Inflammatory macrophage treated with lipopolysaccharide for 4 hours (primary cell): ENCODE results near the gene GPR31.

Experiments used
- DNase-seq: peaks from one replicate; pipeline ENCODE4 v3.0.0-alpha.2; 2020

The GPR31 gene

GRCh38 chr6:167165858-167166471, 8.2 kb upstream of the GPR31 start:
- DNase-seq, result peak; percentile 73

DNA sequence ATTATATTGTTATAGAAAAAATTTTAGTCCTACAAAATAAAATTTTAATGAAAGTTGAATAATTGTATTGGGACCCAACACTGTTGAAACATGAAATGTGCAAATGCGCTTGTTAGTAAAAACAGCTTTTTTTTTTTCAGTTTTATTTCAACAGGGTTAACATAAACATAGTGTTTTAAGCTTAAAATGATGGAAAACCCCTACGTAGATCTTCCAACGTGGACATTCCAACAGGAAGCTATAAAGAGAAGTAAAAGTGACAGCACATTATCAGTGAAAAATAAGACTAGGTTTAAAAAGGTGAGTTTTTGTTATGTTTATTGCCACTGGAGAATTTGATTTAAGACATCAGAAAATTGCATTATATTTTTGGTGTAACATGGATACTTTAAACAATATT, 6.5 kb upstream of the GPR31 start:
- DNase-seq, result peak; percentile 49

GRCh38 chr6:167163476-167164011, 5.8 kb upstream of the GPR31 start:
- no peak for DNase-seq

GRCh38 chr6:167162591-167162990, 4.8 kb upstream of the GPR31 start:
- DNase-seq, result no peak

DNA sequence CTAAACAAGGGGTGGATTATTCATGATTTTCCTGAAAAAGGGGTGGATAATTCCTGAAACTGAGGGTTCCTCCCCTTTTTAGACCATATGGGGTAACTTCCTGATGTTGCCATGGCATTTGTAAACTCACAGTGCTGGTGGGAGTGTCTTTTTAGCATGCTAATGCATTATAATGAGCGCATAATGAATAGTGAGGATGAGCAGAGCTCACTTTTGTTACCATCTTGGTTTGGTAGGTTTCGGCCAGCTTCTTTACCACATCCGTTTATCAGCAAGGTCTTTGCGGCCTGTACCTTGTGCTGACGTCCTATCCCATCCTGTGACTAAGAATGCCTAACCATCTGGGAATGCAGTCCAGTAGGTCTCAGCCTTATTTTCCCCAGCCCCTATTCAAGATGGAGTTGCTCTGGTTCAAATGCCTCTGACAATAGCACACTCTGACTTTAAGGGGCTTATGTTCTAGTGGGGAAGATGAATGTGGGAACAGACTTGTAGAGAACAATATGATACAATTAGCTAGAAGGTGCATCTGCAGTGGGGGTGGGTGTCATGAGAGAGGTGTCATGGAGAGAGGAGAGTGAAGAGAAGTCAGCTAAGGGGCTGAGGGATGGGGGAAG, 4.2 kb upstream of the GPR31 start:
- DNase-seq, result no peak

DNA sequence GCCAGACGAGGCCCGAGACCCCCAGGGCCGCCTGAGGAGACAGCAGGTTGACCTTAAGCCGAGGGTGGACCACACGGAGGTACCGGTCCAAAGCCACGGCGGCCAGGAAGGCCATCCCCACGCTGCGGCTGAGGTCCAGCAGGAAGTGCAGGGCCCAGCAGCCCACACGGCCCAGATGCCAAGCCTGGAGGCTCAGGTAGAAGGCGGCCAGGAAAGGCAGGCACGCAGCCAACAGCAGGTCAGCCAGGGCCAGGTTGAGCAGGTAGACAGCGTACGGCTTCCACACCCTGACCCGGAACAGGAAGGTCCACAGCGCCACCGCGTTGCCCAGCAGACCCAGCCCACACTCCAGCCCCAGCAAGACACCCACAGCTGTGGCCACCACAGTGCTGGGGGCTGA, 366 bp downstream of the GPR31 start:
- no peak for DNase-seq

DNA sequence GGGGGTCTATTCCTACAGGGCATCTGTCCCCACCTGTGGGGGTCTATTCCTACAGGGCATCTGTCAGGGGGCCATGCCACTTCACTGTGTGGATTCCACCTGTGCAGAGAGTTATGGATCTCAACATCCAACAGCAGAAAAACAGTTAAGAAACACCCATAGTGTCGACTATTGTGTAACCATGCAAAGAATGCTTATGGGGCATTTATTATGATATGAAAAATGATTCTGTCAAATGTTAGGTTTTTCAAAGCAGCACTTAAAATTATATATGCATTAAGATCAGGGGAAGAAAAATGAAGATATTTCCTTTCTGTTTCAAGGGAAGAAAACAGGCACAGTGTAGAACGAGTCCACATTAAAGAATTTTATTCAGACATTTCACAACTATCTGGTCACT, 2.9 kb downstream of the GPR31 start:
- peak; percentile 39 for DNase-seq

GRCh38 chr6:167154291-167154690, 3.5 kb downstream of the GPR31 start:
- DNase-seq, result no peak

GRCh38 chr6:167153521-167153959, 4.2 kb downstream of the GPR31 start:
- DNase-seq, result peak; percentile 98

DNA sequence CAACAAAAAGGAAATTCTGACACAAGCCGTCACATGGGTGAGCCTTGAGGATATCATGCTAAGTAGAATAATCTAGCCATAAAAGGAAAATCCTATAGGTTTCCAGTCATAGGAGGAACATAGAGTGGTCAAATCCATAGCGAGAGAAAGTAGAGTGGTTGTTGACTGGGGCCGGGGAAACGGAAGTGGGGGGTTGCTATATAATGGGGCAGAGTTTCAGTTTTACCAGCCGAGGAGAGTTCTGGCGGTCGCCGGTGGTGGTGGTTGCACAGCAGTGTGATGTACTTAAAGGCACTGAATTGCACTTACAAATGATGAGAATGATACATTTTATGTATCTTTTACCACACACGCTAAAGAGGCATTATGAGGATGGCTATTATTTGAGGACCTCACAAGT, 4.9 kb downstream of the GPR31 start:
- no peak for DNase-seq

DNA sequence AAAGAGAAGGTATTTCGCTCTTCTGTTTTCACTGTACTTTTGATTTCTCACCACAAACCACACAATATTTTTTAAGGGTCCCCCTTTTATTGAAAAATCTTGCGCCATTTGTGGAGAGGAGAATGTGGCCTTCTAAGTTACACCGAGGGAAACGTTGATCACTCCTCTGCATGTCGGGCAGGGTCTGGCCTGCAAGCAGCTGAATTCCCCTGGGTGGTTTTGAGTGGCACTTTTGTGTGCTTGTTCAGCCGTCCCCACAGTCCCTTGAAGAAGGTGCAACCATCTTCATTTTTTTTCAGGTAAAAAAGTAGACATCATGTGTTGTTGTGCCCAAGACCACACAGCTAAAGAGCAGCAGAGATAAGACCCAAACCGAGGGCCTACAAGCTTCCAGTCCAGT, 6.1 kb downstream of the GPR31 start:
- DNase-seq, result no peak

DNA sequence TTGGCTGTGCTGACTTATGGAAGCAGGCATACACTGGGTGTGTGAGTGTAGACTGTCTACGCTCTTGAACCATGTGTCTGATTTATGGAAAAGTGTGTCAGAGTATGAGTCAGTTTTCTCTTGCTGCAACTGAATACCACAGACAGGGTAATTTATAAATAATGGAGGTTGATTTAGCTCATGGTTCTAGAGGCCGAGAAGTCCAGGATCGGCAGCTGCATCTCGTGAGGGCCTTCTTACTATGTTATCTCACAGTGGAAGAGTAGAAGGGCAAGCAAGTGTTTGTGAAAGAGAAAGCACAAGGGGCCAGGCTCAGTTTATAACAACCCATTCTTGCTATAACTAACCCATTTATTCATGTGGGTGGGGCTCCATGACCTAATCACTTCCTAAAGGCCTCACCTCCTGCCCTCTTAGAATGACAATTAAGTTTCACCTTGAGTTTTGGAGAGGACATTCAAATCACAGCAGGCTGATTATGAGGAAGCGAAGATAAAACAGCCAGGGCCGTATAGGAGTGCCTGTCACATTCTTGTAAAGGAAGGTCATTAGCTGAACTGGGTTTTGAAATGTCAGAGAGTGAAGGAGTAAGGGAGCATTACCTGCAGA, 6.7 kb downstream of the GPR31 start:
- DNase-seq, result peak; percentile 73

GRCh38 chr6:167148997-167149396, 8.8 kb downstream of the GPR31 start:
- DNase-seq, result no peak

DNA sequence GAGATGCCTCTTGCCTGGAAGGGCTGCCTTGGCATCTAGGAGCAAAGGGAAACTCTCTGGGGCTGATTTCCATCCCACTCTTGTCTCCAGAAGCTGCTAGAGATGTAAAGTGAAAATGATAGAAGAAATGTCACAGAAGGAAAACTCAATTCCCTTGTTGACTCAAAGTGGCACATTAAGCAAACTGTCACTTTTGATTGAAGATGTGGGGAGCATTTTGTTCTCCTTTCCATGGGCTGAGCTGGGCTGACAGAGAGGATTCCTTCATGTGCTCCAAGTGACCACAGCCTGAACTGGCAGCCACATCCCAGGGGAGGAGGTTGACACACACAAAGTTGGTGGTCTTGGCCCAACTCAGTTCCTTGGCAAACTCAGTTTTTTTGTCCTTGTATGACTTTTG, 9.8 kb downstream of the GPR31 start:
- peak; percentile 43 for DNase-seq

DNA sequence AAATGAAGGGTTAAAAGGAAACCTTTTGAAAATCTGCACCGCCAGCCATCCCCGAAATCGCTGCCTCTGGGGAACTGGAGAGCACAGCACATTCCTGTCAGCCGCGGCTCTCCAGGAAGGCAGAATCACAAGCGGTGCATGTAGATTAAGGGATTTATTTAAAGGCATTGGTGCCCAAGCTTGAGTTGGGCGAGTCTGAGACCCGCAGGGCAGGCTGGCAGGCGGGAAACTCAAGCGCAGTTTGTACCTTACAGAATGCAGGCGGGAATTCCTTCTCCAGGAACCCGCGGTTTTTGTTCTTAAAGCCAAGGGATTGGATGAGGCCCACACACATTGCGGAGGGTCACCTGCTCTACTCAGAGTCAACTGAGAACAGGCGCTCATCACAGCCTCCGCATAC, 10.8 kb downstream of the GPR31 start:
- DNase-seq, result no peak

DNA sequence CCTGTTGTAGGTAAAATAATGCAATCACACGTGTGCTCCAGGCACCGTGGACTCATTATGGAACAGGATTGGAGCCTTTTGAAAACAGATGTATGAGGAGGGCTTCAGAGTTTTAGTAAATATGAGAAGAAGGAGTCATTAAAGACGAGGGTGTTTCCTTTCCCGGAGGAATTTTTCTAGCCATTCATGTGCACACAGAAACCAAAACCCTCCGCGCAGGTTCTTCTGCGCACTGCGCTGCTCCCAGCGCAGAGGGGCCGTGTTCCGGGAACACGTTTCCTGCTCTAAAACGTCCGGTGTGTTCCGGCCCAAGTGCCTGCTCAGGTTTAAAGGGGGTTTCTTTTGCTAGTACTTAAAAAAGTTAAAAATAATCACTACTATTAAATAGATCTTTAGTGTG, 11.6 kb downstream of the GPR31 start:
- DNase-seq, result no peak

DNA sequence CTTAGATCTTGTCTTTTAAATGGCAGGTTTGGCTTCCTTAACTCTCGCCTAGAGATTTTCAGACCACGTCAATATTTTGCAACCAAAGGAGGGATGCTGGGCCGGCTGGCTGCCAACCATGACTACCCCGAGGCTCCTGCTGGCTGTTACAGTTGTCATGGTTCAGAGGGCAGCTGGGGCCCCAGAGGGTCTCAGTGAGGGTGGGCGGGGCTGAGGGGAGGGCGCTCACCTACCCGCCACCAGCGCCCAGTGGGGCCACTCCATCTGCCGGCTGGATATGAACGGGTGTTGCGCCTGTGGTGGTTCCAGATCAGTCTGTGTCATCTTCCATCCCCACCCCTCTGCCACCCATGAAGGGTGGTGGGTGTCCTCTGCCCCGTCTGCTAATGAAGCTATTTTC, 12.3 kb downstream of the GPR31 start:
- no peak for DNase-seq

DNA sequence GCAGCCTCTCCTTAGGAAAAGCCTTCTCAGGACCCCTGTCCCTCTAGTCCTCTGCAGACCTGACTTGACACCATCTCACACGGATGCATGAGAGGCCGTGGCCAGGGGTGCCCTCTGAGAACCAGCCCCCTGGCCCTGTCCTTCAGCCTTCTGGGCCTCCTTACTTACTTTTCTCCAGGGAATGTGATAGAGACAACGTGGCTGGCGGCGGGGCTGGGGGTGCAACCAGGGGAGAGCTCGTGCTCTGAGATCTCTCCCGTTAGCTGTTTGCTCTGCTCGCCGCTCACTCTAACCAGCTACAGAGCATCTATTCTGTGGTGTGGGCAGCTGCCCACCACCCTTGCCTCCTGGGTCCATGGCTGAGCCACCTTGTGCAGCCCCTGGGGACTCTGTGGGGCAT, 14.7 kb downstream of the GPR31 start:
- DNase-seq, result no peak

- DNase-seq, result no peak
These were observed 15.4 kb downstream of the GPR31 start for GRCh38 chr6:167142433-167142761.

GRCh38 chr6:167141667-167142432, 15.9 kb downstream of the GPR31 start:
- DNase-seq, result no peak

- DNase-seq, result no peak
These were observed 16.9 kb downstream of the GPR31 start for GRCh38 chr6:167140589-167141474.

- DNase-seq, result no peak
These were observed 18.0 kb downstream of the GPR31 start for GRCh38 chr6:167139761-167140160.

- no peak for DNase-seq
These were observed 19.9 kb downstream of the GPR31 start for GRCh38 chr6:167137881-167138280.
